H1 (cell line): Measurements from ENCODE around the gene RCOR2. TPM values are rescaled to one million over a fixed set of nuclear protein-coding genes. Genes with fewer than 3 reads are reported as not detected.

Experiments
- CTCF ChIA-PET: fragments of 300-600 bp; sonication (Branson Sonifier 250); formaldehyde crosslinking; loops from one replicate; lab custom pipeline; 2021; ENCODE audit not compliant: partially characterized antibody; lab: Charles Lee
- POLR2A ChIA-PET: fragments of 300-600 bp; sonication (Branson Sonifier 250); formaldehyde crosslinking; loops from one replicate; lab custom pipeline; 2021; ENCODE audit warnings: inconsistent platforms; ENCODE audit not compliant: partially characterized antibody; lab: Charles Lee
- DNase-seq, 2 experiments: peaks; one replicate each; pipeline versions ENCODE4 v3.0.0 to v3.0.0-alpha.2; 2010 to 2022; ENCODE audit warnings: low spot score in 2 of 2, low read depth in 1 of 2, mixed read lengths in 1 of 2
- FAIRE-seq: peaks from 2 replicates; lab custom pipeline; 2011; peaks lifted over from hg19 to GRCh38; lab: Jason Lieb, UNC
- H2AFZ ChIP-seq: 2 replicates; pipeline ENCODE4 v1.8.1; 2012; ENCODE audit warnings: low read length, inconsistent platforms
- H2AK5ac ChIP-seq: 2 replicates; pipeline ENCODE4 v1.6.1; 2013; ENCODE audit warnings: low read depth, low read length
- H2BK120ac ChIP-seq: replicated peaks from 2 replicates; pipeline ENCODE3; 2013; ENCODE audit warnings: low read depth, low read length, inconsistent platforms
- H2BK12ac ChIP-seq: 2 replicates; pipeline ENCODE4 v1.6.1; 2013; ENCODE audit warnings: low read depth, low read length
- H2BK15ac ChIP-seq: 2 replicates; pipeline ENCODE4 v1.6.1; 2013; ENCODE audit warnings: low read length
- H2BK20ac ChIP-seq: 2 replicates; pipeline ENCODE4 v1.6.1; 2013; ENCODE audit warnings: low read length
- H2BK5ac ChIP-seq: 2 replicates; pipeline ENCODE4 v1.6.1; 2013; ENCODE audit warnings: low read depth, low read length
- H3K14ac ChIP-seq: 2 replicates; pipeline ENCODE4 v1.6.1; 2013; ENCODE audit warnings: inconsistent platforms; ENCODE audit not compliant: insufficient read length
- H3K18ac ChIP-seq: 2 replicates; pipeline ENCODE4 v1.6.1; 2013; ENCODE audit warnings: low read length; ENCODE audit errors: extremely low read depth
- H3K23ac ChIP-seq: 2 replicates; pipeline ENCODE4 v1.6.1; 2013; ENCODE audit warnings: inconsistent platforms; ENCODE audit not compliant: insufficient read length
- H3K23me2 ChIP-seq: 2 replicates; pipeline ENCODE4 v1.6.1; 2013; ENCODE audit warnings: low read depth, low read length
- H3K27ac ChIP-seq: 2 replicates; pipeline ENCODE4 v1.6.1; 2011; ENCODE audit warnings: low read depth, low read length, inconsistent platforms
- H3K27me3 ChIP-seq, 4 experiments: replicated peaks in 1 of 4; 1 replicate in 1 of 4; 2 replicates in 3 of 4; pipeline versions ENCODE4 v1.6.1 to v1.8.1; 2011 to 2013; ENCODE audit warnings: low read length in 3 of 4, mild to moderate bottlenecking in 3 of 4, inconsistent platforms in 2 of 4, mixed read lengths in 2 of 4, moderate library complexity in 1 of 4; ENCODE audit not compliant: control insufficient read depth in 3 of 4, insufficient read depth in 3 of 4; ENCODE audit errors: extremely low read depth in 1 of 4
- H3K36me3 ChIP-seq, 4 experiments: 2 replicates each; pipeline versions ENCODE4 v1.6.1 to v1.8.1; 2011 to 2013; ENCODE audit warnings: mild to moderate bottlenecking in 4 of 4, low read length in 3 of 4, moderate library complexity in 2 of 4, control low read depth in 1 of 4, inconsistent platforms in 1 of 4; ENCODE audit not compliant: insufficient read depth in 4 of 4, control insufficient read depth in 2 of 4
- H3K4ac ChIP-seq: replicated peaks from 2 replicates; pipeline ENCODE3; 2013; ENCODE audit warnings: low read length, low read depth, mixed read lengths, inconsistent platforms; ENCODE audit not compliant: insufficient read length
- H3K4me1 ChIP-seq, 4 experiments: replicated peaks in 1 of 4; 1 replicate in 1 of 4; 2 replicates in 3 of 4; pipeline versions ENCODE4 v1.6.1 to v1.8.1; 2011 to 2013; ENCODE audit warnings: low read length in 3 of 4, inconsistent platforms in 2 of 4, mixed read lengths in 1 of 4; ENCODE audit not compliant: insufficient read depth in 4 of 4, control insufficient read depth in 3 of 4
- H3K4me2 ChIP-seq, 2 experiments: 2 replicates each; pipeline versions ENCODE4 v1.6.1 to v1.8.1; 2011 to 2013; ENCODE audit warnings: low read depth in 2 of 2, low read length in 2 of 2, control low read depth in 1 of 2, inconsistent platforms in 1 of 2, mild to moderate bottlenecking in 1 of 2; ENCODE audit not compliant: insufficient read depth in 1 of 2
- H3K4me3 ChIP-seq, 4 experiments: fragments of 200-600, 300-600 bp in 1 of 4; sonication (generic), shearing (Covaris generic), sonication (Bioruptor Twin) in 1 of 4; 2 replicates each; pipeline versions ENCODE4 v1.5.1 to v1.8.1; 2011 to 2016; ENCODE audit warnings: low read length in 4 of 4, low read depth in 3 of 4, control low read depth in 2 of 4, inconsistent platforms in 2 of 4, mild to moderate bottlenecking in 2 of 4, mixed read lengths in 1 of 4, moderate library complexity in 1 of 4; ENCODE audit not compliant: insufficient read depth in 2 of 4; ENCODE audit errors: extremely low read depth in 1 of 4
- H3K56ac ChIP-seq: replicated peaks from 2 replicates; pipeline ENCODE3; 2013; ENCODE audit warnings: low read depth, mild to moderate bottlenecking, mixed read lengths, low read length, inconsistent platforms; ENCODE audit not compliant: insufficient read length
- H3K79me1 ChIP-seq: 2 replicates; pipeline ENCODE4 v1.6.1; 2013; ENCODE audit warnings: low read depth, low read length, control low read depth
- H3K79me2 ChIP-seq, 2 experiments: 2 replicates each; pipeline versions ENCODE4 v1.6.1 to v1.8.1; 2012 to 2013; ENCODE audit warnings: low read length in 2 of 2, mild to moderate bottlenecking in 2 of 2, inconsistent platforms in 1 of 2; ENCODE audit not compliant: insufficient read depth in 2 of 2, control insufficient read depth in 1 of 2
- H3K9ac ChIP-seq, 4 experiments: replicated peaks in 1 of 4; 1 replicate in 1 of 4; 2 replicates in 3 of 4; pipeline versions ENCODE4 v1.6.1 to v1.8.1; 2011 to 2013; ENCODE audit warnings: low read depth in 3 of 4, low read length in 3 of 4, control low read depth in 2 of 4, mild to moderate bottlenecking in 2 of 4, moderate library complexity in 2 of 4, inconsistent platforms in 1 of 4; ENCODE audit errors: extremely low read depth in 1 of 4
- H3K9me3 ChIP-seq, 2 experiments: 2 replicates each; pipeline versions ENCODE4 v1.6.1 to v1.8.1; 2012 to 2013; ENCODE audit warnings: mild to moderate bottlenecking in 2 of 2, moderate library complexity in 2 of 2, control low read depth in 1 of 2, inconsistent platforms in 1 of 2, low read depth in 1 of 2, low read length in 1 of 2, mixed read lengths in 1 of 2; ENCODE audit not compliant: insufficient read depth in 2 of 2
- H4K20me1 ChIP-seq, 2 experiments: replicated peaks in 1 of 2; 2 replicates each; pipeline versions ENCODE3 to v1.8.1; 2011 to 2013; ENCODE audit warnings: inconsistent platforms in 2 of 2, low read length in 2 of 2, mild to moderate bottlenecking in 1 of 2; ENCODE audit not compliant: insufficient read depth in 2 of 2, control insufficient read depth in 1 of 2
- H4K5ac ChIP-seq: 2 replicates; pipeline ENCODE4 v1.6.1; 2013; ENCODE audit warnings: low read length, low read depth, mixed read lengths, inconsistent platforms; ENCODE audit not compliant: insufficient read length
- H4K8ac ChIP-seq: 2 replicates; pipeline ENCODE4 v1.8.0; 2013; ENCODE audit warnings: mild to moderate bottlenecking, moderate library complexity, low read length, inconsistent platforms; ENCODE audit not compliant: insufficient read depth; ENCODE audit errors: extremely low read depth
- H4K91ac ChIP-seq: replicated peaks from 2 replicates; pipeline ENCODE3; 2013; ENCODE audit warnings: low read length, mixed read lengths, inconsistent platforms; ENCODE audit not compliant: insufficient read length
- BCL11A ChIP-seq, 2 experiments: IDR thresholded peaks; one replicate each; pipeline ENCODE4 v1.6.1; 2011; ENCODE audit warnings: low read depth in 2 of 2, low read length in 2 of 2, mild to moderate bottlenecking in 2 of 2
- CBX5 ChIP-seq: fragments of 300-800, 300-1000 bp; sonication (generic); IDR thresholded peaks from 2 replicates; pipeline ENCODE4 v1.7.1; 2016; ENCODE audit warnings: antibody characterized with exemption, low read length, low read depth
- CEBPB ChIP-seq: IDR thresholded peaks from 2 replicates; pipeline ENCODE4 v1.6.1; 2012; ENCODE audit warnings: low read depth, low read length
- HDAC6 ChIP-seq: IDR thresholded peaks from one replicate; pipeline ENCODE4 v1.7.1; 2012; ENCODE audit warnings: low read depth, mild to moderate bottlenecking, inconsistent platforms, low read length, moderate library complexity
- MAFK ChIP-seq: IDR thresholded peaks from 2 replicates; pipeline ENCODE4 v1.6.1; 2012; ENCODE audit warnings: low read depth, mild to moderate bottlenecking, improper control_type of control experiment, low read length
- NANOG ChIP-seq: IDR thresholded peaks from 2 replicates; pipeline ENCODE4 v1.6.1; 2011; ENCODE audit warnings: low read length, low read depth, mild to moderate bottlenecking, inconsistent platforms; ENCODE audit not compliant: insufficient read depth, poor library complexity, severe bottlenecking
- SIN3A ChIP-seq, 2 experiments: IDR thresholded peaks in 1 of 2; conservative IDR thresholded peaks in 1 of 2; 2 replicates each; pipeline ENCODE4 v1.6.1; 2011 to 2012; ENCODE audit warnings: low read length in 2 of 2, improper control_type of control experiment in 1 of 2, low read depth in 1 of 2, mild to moderate bottlenecking in 1 of 2
- SP1 ChIP-seq: IDR thresholded peaks from 2 replicates; pipeline ENCODE4 v1.6.1; 2011; ENCODE audit warnings: low read depth, low read length
- TCF12 ChIP-seq: IDR thresholded peaks from 2 replicates; pipeline ENCODE4 v1.6.1; 2011; ENCODE audit warnings: low read depth, mild to moderate bottlenecking, low read length
- WGBS, 2 experiments: shearing (Covaris generic) in 1 of 2; methylation state at CpG; one replicate each; pipeline versions ENCODE4 v1.1.6 to v1.1.7; 2013 to 2015; ENCODE audit warnings: low lambda C conversion rate in 2 of 2, mixed read lengths in 2 of 2, inconsistent platforms in 1 of 2, low coverage in 1 of 2, missing lambda C conversion rate in 1 of 2; ENCODE audit not compliant: insufficient replicate concordance in 2 of 2, insufficient coverage in 1 of 2, insufficient read length in 1 of 2; ENCODE audit errors: extremely low coverage in 1 of 2, missing lambda C conversion rate in 1 of 2; 5-methylcytosine and 5-hydroxymethylcytosine counted together
- polyA plus RNA-seq, 7 experiments: library from polyadenylated mRNA; depleted of rRNA in 3 of 7; stranded (reverse) in 5 of 7; unstranded in 2 of 7; fragments of >200 nt in 5 of 7; fragments of 200-250 nt in 2 of 7; gene quantifications; 1 replicate in 5 of 7; 2 replicates in 1 of 7; 4 replicates in 1 of 7; pipeline versions ENCODE4 v1.2.1 to v1.2.3, GENCODE V29; 2011 to 2013; ENCODE audit warnings: missing spikeins in 2 of 7, mixed read lengths in 2 of 7
- total RNA-seq: library from RNA; stranded (reverse); fragmentation: NEBNext Ultra II Directional; extraction: Animal tissue kit (Norgen Biotek cat#: 25700); gene quantifications from 2 replicates; pipeline ENCODE4 v1.2.1, GENCODE V29; 2021
- TF ChIP-seq, protein P1 (sequence below): IDR thresholded peaks from 2 replicates; pipeline ENCODE4 v1.6.1; 2011; ENCODE audit warnings: low read length, improper control_type of control experiment
- TF ChIP-seq, protein P2 (sequence below): IDR thresholded peaks from 2 replicates; pipeline ENCODE4 v1.6.1; 2012; ENCODE audit warnings: inconsistent platforms

The RCOR2 gene
- total and polyA plus RNA-seq, 2 of the 8 experiments (the other 6 are each of a cell fraction or from before 2014, with no cell fraction given) = 54.6 to 78.0 TPM

DNA sequence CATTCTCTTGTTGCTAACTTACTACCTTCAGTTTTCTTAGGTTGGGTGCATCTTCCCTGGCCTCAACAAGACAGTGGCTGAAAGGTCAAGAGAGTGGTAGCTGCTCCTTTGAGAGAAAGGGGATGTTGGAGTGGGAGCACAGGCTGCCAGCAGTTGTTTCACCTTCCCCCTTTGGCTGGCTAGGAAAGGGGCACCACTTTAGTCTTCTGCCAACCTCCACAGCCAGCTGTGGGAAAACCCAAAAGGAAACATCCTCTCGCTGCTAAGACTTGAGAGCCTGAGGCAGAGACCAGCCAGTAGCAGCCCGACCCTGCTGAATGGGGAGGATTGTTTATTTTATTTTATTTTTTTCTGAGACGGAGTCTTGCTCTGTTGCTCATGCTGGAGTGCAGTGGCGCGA lies 43.7 kb downstream of the RCOR2 start:
- ChIA-PET CTCF (interaction anchor here (0.5 to 8.5 kb wide), 17 partner anchors 10 to 853 kb away, joined by 3 to 76 read pairs (median 4); partner anchors contain the start of gene MARK2), POLR2A (interaction anchor here (0.7 to 2.5 kb wide), 5 partner anchors 10 to 49 kb away, joined by 3 to 12 read pairs (median 4); partner anchors contain the start of gene MARK2)
- no peak for FAIRE-seq
- Histone ChIP-seq H2BK120ac (no peak overlapping the region), H2BK20ac (no peak overlapping the region), H3K18ac (no peak overlapping the region), H4K8ac (no peak overlapping the region), H2BK5ac (no peak overlapping the region; the same call in 1 of the 2 replicates), H4K5ac (no peak overlapping the region), H4K91ac (no peak overlapping the region), H3K9ac (no peak overlapping the region), H3K36me3 (no peaks in the 10 kb centered on the region), H4K20me1 (peaks cover 17 to 46% of the 10 kb centered on the region in 2 experiments), H3K9me3 (no peaks in the 10 kb centered on the region), H3K14ac (no peak overlapping the region), H2BK15ac (no peak overlapping the region), H3K4ac (no peak overlapping the region), H3K4me3 (no peak overlapping the region), H2BK12ac (no peak overlapping the region), H3K27me3 (no peaks in the 10 kb centered on the region), H3K56ac (no peak overlapping the region), H2AFZ (no peak overlapping the region), H3K27ac (no peak overlapping the region), H3K23me2 (no peaks in the 10 kb centered on the region), H3K4me2 (no peak overlapping the region), H3K79me2 (peaks cover 5 to 86% of the 10 kb centered on the region in 2 experiments; a peak in 3 of 4 replicates), H3K23ac (no peak overlapping the region), H3K79me1 (peaks cover 14% of the 10 kb centered on the region), H2AK5ac (no peak overlapping the region), H3K4me1 (peaks cover 5 to 25% (median 8%) of the 10 kb centered on the region in 4 experiments)
- WGBS, 2 experiments = 92% methylated on average over 5 of the region's 5 CpGs; no CpG with 5 or more reads in 1 of the 2 experiments
- no peak for DNase-seq
- no peak for TF ChIP-seq TCF12
- TF ChIP-seq, protein P1, sequence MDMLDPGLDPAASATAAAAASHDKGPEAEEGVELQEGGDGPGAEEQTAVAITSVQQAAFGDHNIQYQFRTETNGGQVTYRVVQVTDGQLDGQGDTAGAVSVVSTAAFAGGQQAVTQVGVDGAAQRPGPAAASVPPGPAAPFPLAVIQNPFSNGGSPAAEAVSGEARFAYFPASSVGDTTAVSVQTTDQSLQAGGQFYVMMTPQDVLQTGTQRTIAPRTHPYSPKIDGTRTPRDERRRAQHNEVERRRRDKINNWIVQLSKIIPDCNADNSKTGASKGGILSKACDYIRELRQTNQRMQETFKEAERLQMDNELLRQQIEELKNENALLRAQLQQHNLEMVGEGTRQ = no peak
- TF ChIP-seq NANOG = no peak
- TF ChIP-seq HDAC6 = no peak
- no peak for TF ChIP-seq CBX5
- TF ChIP-seq, protein P2, sequence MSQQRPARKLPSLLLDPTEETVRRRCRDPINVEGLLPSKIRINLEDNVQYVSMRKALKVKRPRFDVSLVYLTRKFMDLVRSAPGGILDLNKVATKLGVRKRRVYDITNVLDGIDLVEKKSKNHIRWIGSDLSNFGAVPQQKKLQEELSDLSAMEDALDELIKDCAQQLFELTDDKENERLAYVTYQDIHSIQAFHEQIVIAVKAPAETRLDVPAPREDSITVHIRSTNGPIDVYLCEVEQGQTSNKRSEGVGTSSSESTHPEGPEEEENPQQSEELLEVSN = no peak
- no peak for TF ChIP-seq BCL11A (IDR thresholded peaks at IDR 0.05; ENCODE audit: low read depth in 2 of 2, low read length in 2 of 2)
- no peak for TF ChIP-seq SIN3A (conservative IDR thresholded peaks at IDR 0.05 in 1 of 2, IDR thresholded peaks at IDR 0.05 in 1 of 2; ENCODE audit: low read depth in 1 of 2, low read length in 2 of 2)
- TF ChIP-seq SP1 = no peak
- TF ChIP-seq MAFK = no peak
- no peak for TF ChIP-seq CEBPB
